OCI-LY3 (cell line): Measurements from ENCODE around the gene CRYBG1.
A peak's percentile ranks its signal among the peaks of the same experiment; 100 is the strongest.

Experiments
- H2AFZ ChIP-seq: fragments of 200-600, 300-600 bp; shearing (Covaris generic); 2 replicates; pipeline ENCODE4 v1.6.0; 2014; ENCODE audit warnings: antibody characterized with exemption, low read depth, low read length
- H3K27ac ChIP-seq: fragments of 200-600, 300-600 bp; sonication (generic); 2 replicates; pipeline ENCODE4 v1.5.1; 2014; ENCODE audit warnings: mild to moderate bottlenecking, low read length, moderate library complexity, mixed read lengths
- H3K27me3 ChIP-seq: fragments of 200-600, 300-600 bp; sonication (generic); 2 replicates; pipeline ENCODE4 v1.6.1; 2014; ENCODE audit warnings: low read depth, low read length, mixed read lengths
- H3K36me3 ChIP-seq: fragments of 200-600, 300-600 bp; sonication (generic); replicated peaks from 2 replicates; pipeline ENCODE3; 2014; ENCODE audit warnings: low read depth, low read length, mixed read lengths
- H3K4me1 ChIP-seq: fragments of 300-600, 200-600 bp; sonication (generic); 2 replicates; pipeline ENCODE4 v1.6.1; 2014; ENCODE audit warnings: low read length, mixed read lengths
- H3K4me2 ChIP-seq: fragments of 200-600, 300-600 bp; sonication (generic); 2 replicates; pipeline ENCODE4 v1.6.1; 2014; ENCODE audit warnings: low read length, mixed read lengths
- H3K4me3 ChIP-seq: fragments of 300-600, 200-600 bp; sonication (generic); 2 replicates; pipeline ENCODE4 v1.5.1; 2014; ENCODE audit warnings: antibody characterized with exemption, mild to moderate bottlenecking, low read length, moderate library complexity
- H3K79me2 ChIP-seq: fragments of 300-600, 200-600 bp; shearing (Covaris generic); 2 replicates; pipeline ENCODE4 v1.6.1; 2014; ENCODE audit warnings: mild to moderate bottlenecking, low read length, mixed read lengths
- H3K9ac ChIP-seq: fragments of 300-600, 200-600 bp; shearing (Covaris generic); 2 replicates; pipeline ENCODE4 v1.6.0; 2014; ENCODE audit warnings: mild to moderate bottlenecking, low read length, moderate library complexity
- H3K9me3 ChIP-seq: fragments of 200-600, 300-600 bp; shearing (Covaris generic); 2 replicates; pipeline ENCODE4 v1.6.1; 2014; ENCODE audit warnings: low read length, mixed read lengths; ENCODE audit not compliant: insufficient read depth
- H4K20me1 ChIP-seq: fragments of 200-600, 300-600 bp; sonication (generic); 2 replicates; pipeline ENCODE4 v1.6.1; 2016; ENCODE audit warnings: low read length, mixed read lengths; ENCODE audit not compliant: insufficient read depth
- EZH2phosphoT487 ChIP-seq: fragments of 200-600 bp; shearing (Covaris generic); IDR thresholded peaks from 2 replicates; pipeline ENCODE4 v1.6.1; 2018; ENCODE audit warnings: antibody characterized with exemption, mixed run types, low read depth
- TF ChIP-seq, protein P1 (sequence below): fragments of 200-600, 300-600 bp; sonication (generic); IDR thresholded peaks from 2 replicates; pipeline ENCODE4 v1.5.1; 2014; ENCODE audit warnings: antibody characterized with exemption, low read length, low read depth

Gene CRYBG1

DNA sequence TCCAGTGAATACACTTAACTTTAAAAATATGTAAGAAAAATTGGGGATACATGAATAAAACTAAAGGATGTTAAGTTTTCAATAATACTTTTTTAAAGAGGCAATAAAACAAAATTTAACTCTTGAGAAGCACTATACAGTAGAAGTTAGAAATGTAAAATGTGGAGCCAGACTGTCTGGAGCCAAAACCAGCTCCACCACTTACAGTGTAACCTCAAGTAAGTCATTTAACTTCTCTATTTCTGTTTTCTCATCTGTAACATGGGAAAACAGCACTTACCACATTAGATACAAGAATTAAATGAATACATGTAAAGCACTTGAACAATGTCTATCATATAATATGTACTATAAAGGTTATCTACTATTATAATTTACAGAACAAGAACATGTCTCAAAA, 41.7 kb upstream of the CRYBG1 start:
- H4K20me1 ChIP-seq: peaks cover 14% of the 10 kb centered on the region; the same call in 1 of the 2 replicates
- no peak overlapping the region for H2AFZ ChIP-seq
- peaks cover 3% of the 10 kb centered on the region for H3K36me3 ChIP-seq
- H3K4me3 ChIP-seq: no peak overlapping the region
- H3K27ac ChIP-seq: no peak overlapping the region
- H3K9ac ChIP-seq: no peak overlapping the region
- no peak overlapping the region for H3K4me2 ChIP-seq
- no peak for TF ChIP-seq EZH2phosphoT487
- TF ChIP-seq, protein P1, sequence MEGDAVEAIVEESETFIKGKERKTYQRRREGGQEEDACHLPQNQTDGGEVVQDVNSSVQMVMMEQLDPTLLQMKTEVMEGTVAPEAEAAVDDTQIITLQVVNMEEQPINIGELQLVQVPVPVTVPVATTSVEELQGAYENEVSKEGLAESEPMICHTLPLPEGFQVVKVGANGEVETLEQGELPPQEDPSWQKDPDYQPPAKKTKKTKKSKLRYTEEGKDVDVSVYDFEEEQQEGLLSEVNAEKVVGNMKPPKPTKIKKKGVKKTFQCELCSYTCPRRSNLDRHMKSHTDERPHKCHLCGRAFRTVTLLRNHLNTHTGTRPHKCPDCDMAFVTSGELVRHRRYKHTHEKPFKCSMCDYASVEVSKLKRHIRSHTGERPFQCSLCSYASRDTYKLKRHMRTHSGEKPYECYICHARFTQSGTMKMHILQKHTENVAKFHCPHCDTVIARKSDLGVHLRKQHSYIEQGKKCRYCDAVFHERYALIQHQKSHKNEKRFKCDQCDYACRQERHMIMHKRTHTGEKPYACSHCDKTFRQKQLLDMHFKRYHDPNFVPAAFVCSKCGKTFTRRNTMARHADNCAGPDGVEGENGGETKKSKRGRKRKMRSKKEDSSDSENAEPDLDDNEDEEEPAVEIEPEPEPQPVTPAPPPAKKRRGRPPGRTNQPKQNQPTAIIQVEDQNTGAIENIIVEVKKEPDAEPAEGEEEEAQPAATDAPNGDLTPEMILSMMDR: no peak
- H3K9me3 ChIP-seq: no peaks in the 10 kb centered on the region
- no peaks in the 10 kb centered on the region for H3K27me3 ChIP-seq
- H3K79me2 ChIP-seq: peaks cover 90% of the 10 kb centered on the region
- H3K4me1 ChIP-seq: peaks cover 33% of the 10 kb centered on the region

DNA sequence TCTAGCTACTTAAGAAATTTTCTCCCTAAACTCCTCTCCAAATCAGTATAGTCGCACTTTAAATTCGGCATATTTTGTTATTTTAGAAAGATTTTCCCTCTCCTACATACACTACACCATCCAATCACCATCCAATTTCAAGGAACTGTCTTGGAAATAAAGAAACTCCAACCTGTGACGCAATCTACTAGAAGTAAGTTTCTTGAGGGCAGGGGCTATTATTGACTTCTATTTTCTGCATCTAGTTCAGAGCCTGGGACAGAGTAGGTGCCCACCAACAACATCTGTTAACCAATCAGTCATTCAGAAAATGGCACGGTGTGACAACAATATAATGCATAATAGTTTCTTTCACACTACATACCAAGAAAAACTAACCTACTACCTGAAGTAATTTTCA, 38.6 kb upstream of the CRYBG1 start:
- H3K9ac ChIP-seq: no peak overlapping the region

DNA sequence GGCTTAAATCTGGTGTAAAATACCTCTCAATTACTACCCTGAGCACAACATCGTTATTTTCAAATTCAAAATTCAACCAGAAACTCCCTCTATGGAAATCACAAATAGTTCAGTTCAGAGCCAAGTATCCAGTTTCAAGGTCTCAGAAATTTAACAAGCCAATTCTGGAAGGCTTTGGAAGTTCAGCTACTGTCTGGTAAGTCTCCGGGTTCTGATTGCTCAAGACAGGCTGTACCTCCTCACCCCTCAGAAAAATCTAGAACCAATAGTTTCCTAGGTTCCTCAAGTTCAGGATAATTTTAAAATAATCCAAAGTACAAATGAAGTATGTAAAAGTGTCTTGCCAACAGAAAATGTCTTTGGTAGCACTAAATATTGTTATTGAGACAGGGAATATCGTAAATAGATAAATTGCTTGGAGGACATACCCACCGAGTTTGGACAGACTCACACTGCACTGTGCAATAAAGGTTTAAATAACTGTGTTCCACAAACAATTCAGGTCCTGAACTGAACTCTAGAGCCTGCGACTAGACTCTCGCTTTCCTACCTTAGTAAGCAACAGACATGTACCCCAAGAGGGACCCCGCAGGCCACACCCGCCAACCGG, 35.7 kb upstream of the CRYBG1 start:
- Histone ChIP-seq H3K79me2 (peaks cover 56% of the 10 kb centered on the region), H3K27ac (peak overlapping the region; percentile 86), H3K4me2 (peak overlapping the region; percentile 99)

More for the DNA sequence above, 38.6 kb upstream of the CRYBG1 start:
- no peak for TF ChIP-seq EZH2phosphoT487
- TF ChIP-seq, protein P1: no peak
- Histone ChIP-seq H3K4me3 (no peak overlapping the region), H3K27me3 (no peaks in the 10 kb centered on the region), H3K4me2 (no peak overlapping the region), H2AFZ (no peak overlapping the region), H3K9me3 (no peaks in the 10 kb centered on the region), H3K36me3 (no peaks in the 10 kb centered on the region), H3K4me1 (peaks cover 26% of the 10 kb centered on the region), H3K79me2 (peaks cover 84% of the 10 kb centered on the region), H4K20me1 (peaks cover 10% of the 10 kb centered on the region; the same call in 1 of the 2 replicates), H3K27ac (no peak overlapping the region)

More for the DNA sequence above, 35.7 kb upstream of the CRYBG1 start:
- Histone ChIP-seq H3K36me3 (no peaks in the 10 kb centered on the region), H3K27me3 (no peaks in the 10 kb centered on the region), H4K20me1 (peaks cover 8% of the 10 kb centered on the region; the same call in 1 of the 2 replicates), H3K4me1 (peaks cover 10% of the 10 kb centered on the region), H2AFZ (no peak overlapping the region), H3K9me3 (no peaks in the 10 kb centered on the region), H3K4me3 (peak overlapping the region; percentile 91), H3K9ac (peak overlapping the region; percentile 86)
- TF ChIP-seq EZH2phosphoT487: no peak
- TF ChIP-seq, protein P1: no peak
